IgD-negative memory B cell (primary cell): ENCODE measurements around the gene PANK2. TPM values are rescaled to one million over a fixed set of nuclear protein-coding genes. Genes with fewer than 3 reads are reported as not detected.

Experiments used
- H3K27ac Mint-ChIP-seq, 3 donors: one replicate each; pipeline ENCODE4 v1.8.0; 2020 to 2022; ENCODE audit warnings: mild to moderate bottlenecking in 3 of 3, mixed read lengths in 3 of 3, moderate library complexity in 1 of 3
- H3K27me3 Mint-ChIP-seq: one replicate; pipeline ENCODE4 v1.8.0; 2021; ENCODE audit warnings: mixed read lengths
- H3K36me3 Mint-ChIP-seq: one replicate; pipeline ENCODE4 v1.8.0; 2020; ENCODE audit warnings: mild to moderate bottlenecking, mixed read lengths
- H3K4me1 Mint-ChIP-seq, 3 donors: one replicate each; pipeline ENCODE4 v1.8.0; 2020 to 2022; ENCODE audit warnings: mixed read lengths in 3 of 3, mild to moderate bottlenecking in 1 of 3
- H3K4me3 Mint-ChIP-seq, 4 donors: one replicate each; pipeline ENCODE4 v1.8.0; 2020 to 2022; ENCODE audit warnings: mild to moderate bottlenecking in 4 of 4, mixed read lengths in 4 of 4, moderate library complexity in 3 of 4
- H3K9me3 Mint-ChIP-seq, 3 donors: one replicate each; pipeline ENCODE4 v1.8.0; 2020 to 2021; ENCODE audit warnings: mixed read lengths in 3 of 3, mild to moderate bottlenecking in 1 of 3
- polyA plus RNA-seq: library from polyadenylated mRNA; unstranded; fragments of 300-500 nt; fragmentation: Illumina TruSeq; gene quantifications from one replicate; pipeline ENCODE4 v1.2.3, GENCODE V29; 2021

Gene PANK2
- polyA plus RNA-seq, 1 donor from 2014 or later: 55.9 TPM

DNA sequence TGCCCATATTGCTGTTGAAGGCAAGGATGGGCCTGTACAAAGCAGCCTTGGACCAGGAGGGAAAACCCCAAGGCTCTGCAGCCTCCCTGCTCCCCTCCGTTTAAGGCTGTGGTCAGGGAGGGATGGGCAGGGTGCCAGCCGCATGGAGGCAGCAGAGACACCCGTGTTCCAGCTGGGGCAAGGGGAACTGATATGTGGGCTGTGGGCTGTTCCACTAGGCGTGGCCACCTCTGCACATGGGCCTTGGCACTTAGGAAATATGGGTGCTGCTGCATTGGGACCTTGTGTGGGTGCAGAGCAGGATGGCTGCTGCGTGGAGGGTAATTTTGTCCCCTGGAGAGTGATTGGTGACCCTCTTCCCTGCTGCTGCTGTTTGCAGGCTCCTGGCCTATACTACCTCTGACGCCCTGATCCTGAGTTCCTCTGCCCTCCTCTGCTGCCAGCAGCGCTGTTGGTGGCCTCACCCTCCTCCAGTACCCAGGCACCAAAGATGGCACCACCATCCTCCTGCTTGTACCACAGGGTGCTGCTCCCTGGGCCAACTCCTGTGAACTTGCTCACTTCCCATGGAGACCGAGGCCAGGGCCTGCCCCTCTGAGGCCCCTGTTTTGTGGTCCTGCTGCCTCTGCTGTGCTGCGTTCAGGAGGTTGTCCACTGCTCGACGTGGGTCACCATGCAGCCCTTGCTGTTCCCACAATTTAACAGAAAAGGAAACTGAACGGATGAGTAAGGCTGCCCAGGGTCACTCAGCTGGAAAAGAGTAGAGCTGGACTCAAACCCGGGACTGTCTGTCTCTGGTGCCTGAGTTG, 35.3 kb downstream of the PANK2 start:
- Mint-ChIP-seq H3K27me3 (no peaks in the 10 kb centered on the region), H3K4me1 (peaks cover 6 to 14% (median 8%) of the 10 kb centered on the region in 3 donors), H3K27ac (peak overlapping the region in 1 of 3 donors; percentile 69), H3K4me3 (no peak overlapping the region), H3K36me3 (no peaks in the 10 kb centered on the region), H3K9me3 (no peaks in the 10 kb centered on the region)

GRCh38 chr20:3925113-3925695, 36.0 kb downstream of the PANK2 start:
- no peaks in the 10 kb centered on the region for H3K9me3 Mint-ChIP-seq
- H3K27ac Mint-ChIP-seq: peak overlapping the region in 2 of 3 donors; percentile 69 to 73
- H3K4me1 Mint-ChIP-seq: peaks cover 6 to 14% (median 8%) of the 10 kb centered on the region in 3 donors
- H3K4me3 Mint-ChIP-seq: no peak overlapping the region
- no peaks in the 10 kb centered on the region for H3K36me3 Mint-ChIP-seq
- no peaks in the 10 kb centered on the region for H3K27me3 Mint-ChIP-seq

GRCh38 chr20:3925899-3926638, 36.9 kb downstream of the PANK2 start:
- H3K27ac Mint-ChIP-seq: peak overlapping the region in 2 of 3 donors; percentile 14 to 77
- H3K4me3 Mint-ChIP-seq: peak overlapping the region in 1 of 4 donors; percentile 71
- no peaks in the 10 kb centered on the region for H3K36me3 Mint-ChIP-seq
- H3K27me3 Mint-ChIP-seq: no peaks in the 10 kb centered on the region
- H3K4me1 Mint-ChIP-seq: peaks cover 6 to 14% (median 8%) of the 10 kb centered on the region in 3 donors
- H3K9me3 Mint-ChIP-seq: no peaks in the 10 kb centered on the region

DNA sequence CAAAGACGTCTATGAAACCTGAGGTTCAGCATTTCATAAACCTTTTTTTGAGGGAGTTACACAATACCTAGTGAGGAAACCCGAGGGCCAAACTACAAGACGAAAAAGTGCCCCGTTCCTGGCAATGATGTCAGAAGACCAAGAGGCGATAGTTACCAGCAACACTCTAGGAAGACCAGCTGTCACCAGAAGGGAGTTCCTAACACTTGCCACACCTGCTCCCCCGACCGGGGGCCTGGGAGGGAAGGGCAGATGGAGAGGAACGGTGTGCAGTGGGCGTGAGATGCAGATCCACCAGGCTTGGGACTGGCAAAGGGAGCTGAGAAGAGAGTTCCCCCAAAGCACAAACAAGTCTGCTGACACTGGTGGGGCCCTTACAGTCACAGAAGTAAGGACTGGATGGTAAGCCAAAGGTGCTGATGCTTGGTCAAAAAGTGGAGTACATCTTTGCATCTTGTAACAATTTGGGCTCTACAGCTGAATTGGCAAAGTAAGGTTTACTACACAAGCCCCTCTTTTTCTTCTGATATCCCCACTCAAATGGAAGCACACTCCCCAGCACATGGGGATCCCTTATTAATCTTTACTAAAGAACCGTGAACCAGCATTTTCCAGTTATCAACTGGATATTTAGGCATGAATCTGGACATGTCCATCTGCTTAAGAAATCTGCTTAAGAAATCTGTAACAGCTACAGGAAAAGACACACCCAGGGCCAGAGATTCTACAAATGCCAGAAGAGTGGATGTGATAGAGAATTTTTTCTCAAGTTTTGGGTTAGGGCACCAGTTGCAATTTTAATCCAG, 38.5 kb downstream of the PANK2 start:
- peak overlapping the region in 1 of 4 donors; percentile 63 for H3K4me3 Mint-ChIP-seq
- H3K36me3 Mint-ChIP-seq: no peaks in the 10 kb centered on the region
- H3K27ac Mint-ChIP-seq: peak overlapping the region; percentile 19 to 77 (median 58)
- H3K27me3 Mint-ChIP-seq: no peaks in the 10 kb centered on the region
- H3K4me1 Mint-ChIP-seq: peaks cover 5 to 14% (median 6%) of the 10 kb centered on the region in 3 donors
- H3K9me3 Mint-ChIP-seq: no peaks in the 10 kb centered on the region

- Mint-ChIP-seq H3K4me3 (no peak overlapping the region), H3K4me1 (peaks cover 6 to 16% (median 6%) of the 10 kb centered on the region in 3 donors), H3K9me3 (no peaks in the 10 kb centered on the region), H3K36me3 (peaks cover under 1% of the 10 kb centered on the region), H3K27ac (peak overlapping the region in 2 of 3 donors; percentile 40 to 78), H3K27me3 (no peaks in the 10 kb centered on the region)
Measured at GRCh38 chr20:3929713-3930060, 40.5 kb downstream of the PANK2 start.

DNA sequence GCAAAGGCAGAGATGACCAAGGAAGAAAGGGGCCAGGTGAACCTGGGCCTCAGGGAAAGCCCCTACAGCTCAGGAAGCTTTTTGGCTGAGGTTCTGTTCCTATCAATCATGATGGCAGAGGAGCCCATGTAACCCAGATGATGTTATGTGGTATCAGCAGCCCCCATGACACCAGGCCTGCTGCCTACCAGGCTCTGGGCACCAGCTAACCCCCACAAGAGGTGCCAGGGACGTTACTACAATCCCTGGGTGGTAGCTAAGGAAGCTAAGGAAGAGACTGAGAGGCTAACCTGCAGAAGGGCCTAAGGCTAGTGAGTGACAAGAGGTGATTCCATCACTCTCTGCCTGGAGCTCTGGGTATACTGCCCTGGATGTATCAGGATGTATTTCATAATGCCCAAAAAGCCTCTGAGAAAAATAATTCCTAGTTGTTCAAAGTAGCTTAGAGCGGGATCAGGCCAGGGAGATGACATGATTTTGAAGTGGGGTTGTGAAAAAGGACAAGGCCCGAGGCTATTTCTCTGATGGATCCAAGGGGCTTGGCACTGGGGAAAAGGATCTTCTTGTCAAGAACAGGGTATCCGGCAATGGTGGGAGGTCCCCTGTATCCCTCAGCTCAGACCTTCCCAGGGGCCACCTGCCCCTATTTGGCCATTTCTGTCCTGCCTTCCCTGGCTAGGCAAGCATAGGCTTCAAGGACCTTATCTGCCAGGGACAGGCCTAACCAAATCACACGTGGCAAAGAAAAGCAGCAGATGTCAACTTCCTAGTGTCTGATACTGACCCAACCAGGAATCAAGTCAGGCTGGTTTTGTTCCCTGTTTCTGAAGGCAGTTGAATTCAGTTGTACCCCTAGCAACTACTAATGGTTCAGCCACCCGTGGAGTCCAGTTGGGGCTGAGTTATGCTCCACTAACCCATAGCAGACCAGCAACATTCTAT, 41.3 kb downstream of the PANK2 start:
- H3K4me1 Mint-ChIP-seq: peaks cover 6 to 16% (median 7%) of the 10 kb centered on the region in 3 donors
- H3K36me3 Mint-ChIP-seq: peaks cover 2% of the 10 kb centered on the region
- no peaks in the 10 kb centered on the region for H3K27me3 Mint-ChIP-seq
- no peak overlapping the region for H3K27ac Mint-ChIP-seq
- H3K4me3 Mint-ChIP-seq: peak overlapping the region in 1 of 4 donors; percentile 47
- H3K9me3 Mint-ChIP-seq: no peaks in the 10 kb centered on the region

GRCh38 chr20:3931664-3932063, 42.5 kb downstream of the PANK2 start:
- Mint-ChIP-seq H3K27me3 (no peaks in the 10 kb centered on the region), H3K4me3 (no peak overlapping the region), H3K27ac (no peak overlapping the region), H3K9me3 (no peaks in the 10 kb centered on the region), H3K4me1 (peaks cover 6 to 16% (median 6%) of the 10 kb centered on the region in 3 donors), H3K36me3 (peaks cover 2% of the 10 kb centered on the region)

DNA sequence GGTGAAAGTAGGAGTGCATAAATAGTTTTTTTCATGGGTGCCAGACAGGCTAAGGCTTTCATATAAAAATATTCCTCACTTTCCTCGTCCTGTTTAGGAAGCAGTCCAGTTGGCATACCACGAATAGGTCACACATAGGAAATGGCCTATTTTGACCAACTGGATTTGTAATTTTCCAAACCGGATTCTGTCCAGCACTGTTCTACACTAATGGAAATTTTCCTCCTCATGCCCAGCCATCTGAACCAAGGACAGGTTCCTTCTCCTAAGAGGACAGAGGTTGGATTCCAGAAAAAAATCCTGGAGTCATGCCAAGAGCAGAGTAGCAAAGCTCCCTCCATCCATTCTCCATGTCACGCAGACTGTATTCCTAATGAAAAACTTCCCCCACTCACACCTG, 43.1 kb downstream of the PANK2 start:
- H3K27me3 Mint-ChIP-seq: no peaks in the 10 kb centered on the region
- H3K36me3 Mint-ChIP-seq: peaks cover 2% of the 10 kb centered on the region
- H3K4me1 Mint-ChIP-seq: peaks cover 6 to 14% (median 6%) of the 10 kb centered on the region in 3 donors
- peaks cover 0 to under 1% (median 0%) of the 10 kb centered on the region in 3 donors for H3K9me3 Mint-ChIP-seq
- peak overlapping the region in 1 of 3 donors; percentile 83 for H3K27ac Mint-ChIP-seq
- no peak overlapping the region for H3K4me3 Mint-ChIP-seq

DNA sequence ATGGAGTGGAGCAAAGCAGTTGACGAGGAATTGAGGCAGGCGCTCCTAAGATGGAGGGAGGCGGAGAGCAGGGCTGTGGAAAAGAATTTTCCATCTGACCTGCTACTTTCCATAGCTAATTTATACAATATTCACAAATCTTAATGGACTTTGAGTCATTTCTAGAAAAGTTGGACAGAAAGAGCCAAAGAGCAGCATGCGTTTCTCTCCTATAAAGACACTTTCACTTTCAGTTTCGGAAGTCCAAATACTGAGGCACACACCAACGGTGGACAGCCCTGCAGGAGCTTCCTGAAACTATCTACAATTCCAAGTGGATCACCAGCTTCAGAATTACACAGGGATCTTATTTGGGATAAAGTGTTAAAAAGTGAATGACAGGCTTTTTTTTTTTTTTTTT, 43.5 kb downstream of the PANK2 start:
- Mint-ChIP-seq H3K4me1 (peaks cover 4 to 12% (median 6%) of the 10 kb centered on the region in 3 donors), H3K27me3 (no peaks in the 10 kb centered on the region), H3K27ac (peak overlapping the region in 1 of 3 donors; percentile 83), H3K9me3 (peaks cover 0 to 3% (median 0%) of the 10 kb centered on the region in 3 donors), H3K36me3 (peaks cover 2% of the 10 kb centered on the region), H3K4me3 (peak overlapping the region in 1 of 4 donors; percentile 37)

GRCh38 chr20:3933218-3933617, 44.0 kb downstream of the PANK2 start:
- H3K9me3 Mint-ChIP-seq: peaks cover 0 to 4% (median under 1%) of the 10 kb centered on the region in 3 donors
- peak overlapping the region in 1 of 3 donors; percentile 83 for H3K27ac Mint-ChIP-seq
- H3K4me1 Mint-ChIP-seq: peaks cover under 1 to 7% (median 4%) of the 10 kb centered on the region in 3 donors
- peaks cover 3% of the 10 kb centered on the region for H3K36me3 Mint-ChIP-seq
- no peaks in the 10 kb centered on the region for H3K27me3 Mint-ChIP-seq
- no peak overlapping the region for H3K4me3 Mint-ChIP-seq

GRCh38 chr20:3934624-3935023, 45.4 kb downstream of the PANK2 start:
- Mint-ChIP-seq H3K27ac (no peak overlapping the region), H3K36me3 (peaks cover 7% of the 10 kb centered on the region), H3K4me3 (no peak overlapping the region), H3K4me1 (peaks cover 0 to 4% (median 2%) of the 10 kb centered on the region in 3 donors), H3K27me3 (no peaks in the 10 kb centered on the region), H3K9me3 (peaks cover 0 to 5% (median 2%) of the 10 kb centered on the region in 3 donors)

DNA sequence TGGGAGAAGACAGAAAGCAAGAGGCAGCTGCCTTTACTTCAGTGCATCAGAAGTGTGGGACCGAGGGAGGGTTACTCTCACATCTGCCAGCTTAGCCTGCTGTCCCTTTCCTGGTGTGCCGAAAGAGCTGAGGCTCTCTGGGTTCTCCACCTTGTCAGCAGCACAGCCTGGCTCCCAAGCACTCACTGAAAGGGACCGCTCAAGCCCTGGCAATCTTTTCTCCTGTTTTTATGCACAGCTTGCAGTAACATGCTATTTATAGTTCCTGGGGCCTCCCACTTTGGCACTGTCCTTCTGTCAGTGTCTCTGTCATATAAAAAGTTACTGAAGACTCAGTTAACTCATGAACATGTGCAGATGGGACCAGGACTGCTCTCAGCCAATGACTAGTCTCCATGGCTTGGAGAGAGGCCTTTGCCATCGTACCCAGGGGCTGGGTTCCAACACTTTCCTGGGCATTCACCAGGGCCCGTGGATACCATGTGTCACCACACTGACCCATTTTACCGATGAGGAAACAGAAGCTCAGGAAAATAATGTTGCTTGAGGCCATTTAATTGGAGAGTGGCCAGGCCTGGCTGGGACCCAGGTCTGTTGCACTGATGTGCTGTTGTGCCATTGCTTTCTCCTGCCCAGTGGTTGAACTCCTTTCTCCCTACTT, 46.2 kb downstream of the PANK2 start:
- Mint-ChIP-seq H3K4me1 (peaks cover 0 to 4% (median 2%) of the 10 kb centered on the region in 3 donors), H3K27me3 (no peaks in the 10 kb centered on the region), H3K27ac (peak overlapping the region in 1 of 3 donors; percentile 9), H3K4me3 (no peak overlapping the region), H3K9me3 (peaks cover 0 to 8% (median 2%) of the 10 kb centered on the region in 3 donors), H3K36me3 (peaks cover 7% of the 10 kb centered on the region)

GRCh38 chr20:3935956-3936340, 46.8 kb downstream of the PANK2 start:
- H3K27ac Mint-ChIP-seq: peak overlapping the region in 1 of 3 donors; percentile 9
- H3K36me3 Mint-ChIP-seq: peaks cover 9% of the 10 kb centered on the region
- H3K9me3 Mint-ChIP-seq: peaks cover 0 to 8% (median 3%) of the 10 kb centered on the region in 3 donors
- peaks cover 0 to 4% (median 2%) of the 10 kb centered on the region in 3 donors for H3K4me1 Mint-ChIP-seq
- no peaks in the 10 kb centered on the region for H3K27me3 Mint-ChIP-seq
- H3K4me3 Mint-ChIP-seq: no peak overlapping the region
